ENCODE results near the gene PDIA6.
A peak's percentile ranks its signal among the peaks of the same experiment; 100 is the strongest.

The PDIA6 gene

DNA sequence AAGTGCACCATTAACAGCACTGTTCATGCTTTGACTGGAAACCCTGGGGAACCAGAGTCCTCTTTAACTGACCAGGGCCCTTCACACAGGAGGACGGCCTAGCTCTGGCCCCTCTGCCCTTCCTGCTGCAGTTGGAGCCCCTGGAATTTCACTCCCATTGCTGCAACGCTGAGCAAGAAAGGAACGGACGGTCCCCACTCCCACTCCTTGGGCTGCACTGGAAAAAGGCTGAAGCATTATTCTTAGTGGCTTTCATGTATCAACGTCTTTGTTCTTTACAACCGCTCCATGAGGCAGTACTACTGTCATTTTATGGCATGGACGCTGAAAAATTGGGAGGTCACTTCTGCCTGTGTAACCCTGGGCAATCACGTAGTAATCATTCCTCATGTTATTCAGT lies 9.9 kb downstream of the PDIA6 start:
- peaks cover 15% of the 10 kb centered on the region for H3K4me1 Mint-ChIP-seq (ENCODE audit: low read depth)
- no peaks in the 10 kb centered on the region for H3K9me3 Mint-ChIP-seq
- peaks cover 49% of the 10 kb centered on the region for H3K36me3 Mint-ChIP-seq (ENCODE audit: low read depth)
- no peaks in the 10 kb centered on the region for H3K27me3 Mint-ChIP-seq
- H3K4me3 Mint-ChIP-seq: no peak overlapping the region
- H3K27ac Mint-ChIP-seq: no peak overlapping the region

DNA sequence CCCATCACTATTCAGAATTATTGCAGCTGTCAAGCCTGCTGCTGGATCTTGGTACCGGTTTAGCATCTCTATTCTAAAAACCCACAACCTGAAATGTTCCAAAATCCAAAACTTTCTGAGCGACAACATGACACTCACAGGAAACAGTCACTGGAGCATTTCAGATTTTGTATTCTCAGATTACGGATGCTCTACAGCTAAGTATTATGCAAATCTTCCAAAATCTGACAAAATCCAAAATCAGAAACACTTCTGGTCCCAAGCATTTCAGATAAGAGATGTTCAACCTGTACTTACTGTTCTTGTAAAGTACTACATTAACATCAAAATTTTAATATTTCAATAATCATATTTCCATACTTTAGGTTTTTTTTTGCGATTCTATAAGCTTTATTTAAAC lies 12.4 kb downstream of the PDIA6 start:
- H3K9me3 Mint-ChIP-seq: no peaks in the 10 kb centered on the region
- H3K27ac Mint-ChIP-seq: no peak overlapping the region
- peaks cover 61% of the 10 kb centered on the region for H3K36me3 Mint-ChIP-seq (ENCODE audit: low read depth)
- no peak overlapping the region for H3K4me3 Mint-ChIP-seq
- H3K4me1 Mint-ChIP-seq (ENCODE audit: low read depth): peaks cover 23% of the 10 kb centered on the region
- no peaks in the 10 kb centered on the region for H3K27me3 Mint-ChIP-seq

DNA sequence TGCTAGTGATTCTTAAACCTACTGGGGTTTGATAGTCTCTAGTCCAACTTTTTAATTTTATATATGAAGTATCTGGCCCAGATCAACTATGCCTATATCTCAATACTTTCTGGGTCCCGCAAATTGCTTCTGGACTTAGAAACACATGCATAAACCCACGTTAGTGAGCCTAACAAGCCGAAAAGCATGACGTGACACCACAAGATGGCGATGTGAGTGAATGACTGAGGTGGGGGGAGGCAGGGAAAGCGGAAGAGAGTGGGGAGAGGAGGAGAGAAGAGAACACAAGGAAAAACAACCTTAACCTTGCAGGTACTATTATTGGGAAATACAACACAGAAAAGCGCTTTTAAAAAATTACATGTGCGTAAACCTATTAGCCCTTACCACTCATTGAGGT lies 13.8 kb downstream of the PDIA6 start:
- H3K4me3 Mint-ChIP-seq: no peak overlapping the region
- H3K4me1 Mint-ChIP-seq (ENCODE audit: low read depth): peaks cover 23% of the 10 kb centered on the region
- H3K9me3 Mint-ChIP-seq: no peaks in the 10 kb centered on the region
- no peak overlapping the region for H3K27ac Mint-ChIP-seq
- peaks cover 72% of the 10 kb centered on the region for H3K36me3 Mint-ChIP-seq (ENCODE audit: low read depth)
- no peaks in the 10 kb centered on the region for H3K27me3 Mint-ChIP-seq

DNA sequence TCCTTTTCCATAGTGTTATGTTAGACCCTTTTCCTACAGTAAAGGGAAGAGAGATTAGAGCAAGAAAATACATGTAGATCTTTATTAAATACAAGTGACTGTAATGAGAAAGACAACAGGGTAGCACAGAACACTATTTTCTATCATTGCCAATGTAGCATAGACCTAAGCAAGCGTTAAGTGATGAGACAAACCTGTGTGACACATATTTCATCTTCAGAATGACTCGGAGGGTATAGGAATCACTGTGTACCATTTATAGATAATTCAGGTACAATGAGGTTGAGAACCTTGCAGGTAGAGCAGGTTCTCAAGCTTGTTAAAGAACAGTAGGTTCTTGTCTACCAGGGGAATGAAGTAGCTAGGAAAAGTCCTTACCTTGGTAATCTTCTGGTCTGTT lies 15.9 kb downstream of the PDIA6 start:
- peaks cover 75% of the 10 kb centered on the region for H3K36me3 Mint-ChIP-seq (ENCODE audit: low read depth)
- no peaks in the 10 kb centered on the region for H3K27me3 Mint-ChIP-seq

DNA sequence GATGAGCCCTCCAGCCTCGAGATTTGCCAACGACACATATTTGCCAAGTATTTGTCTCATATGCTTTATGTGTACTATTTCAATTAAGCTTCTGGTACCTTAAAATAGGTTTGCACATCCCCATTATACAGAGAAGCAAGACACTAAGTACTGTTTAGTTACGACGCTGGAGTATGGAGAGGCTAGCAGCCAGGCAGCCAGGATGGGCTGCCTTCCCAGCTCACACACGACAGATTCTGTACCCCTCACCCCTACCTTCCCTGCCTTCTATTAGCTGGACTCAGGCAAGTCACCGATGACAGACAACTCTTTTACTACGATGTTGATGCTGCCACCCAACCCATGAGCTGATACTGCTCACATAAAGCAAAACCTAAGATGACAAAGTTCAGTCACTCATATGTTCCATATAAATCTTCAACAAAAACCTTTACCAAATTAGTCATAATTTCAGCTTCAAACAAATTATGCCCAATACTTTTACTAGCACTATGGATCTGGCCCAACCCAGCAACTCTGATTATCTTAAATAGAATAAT lies 17.0 kb downstream of the PDIA6 start:
- H3K4me1 Mint-ChIP-seq (ENCODE audit: low read depth): peaks cover 36% of the 10 kb centered on the region
- H3K27me3 Mint-ChIP-seq: no peaks in the 10 kb centered on the region
- no peaks in the 10 kb centered on the region for H3K9me3 Mint-ChIP-seq
- peak overlapping the region; percentile 74 for H3K27ac Mint-ChIP-seq
- peaks cover 80% of the 10 kb centered on the region for H3K36me3 Mint-ChIP-seq (ENCODE audit: low read depth)
- H3K4me3 Mint-ChIP-seq: no peak overlapping the region

More for the DNA sequence above, 15.9 kb downstream of the PDIA6 start:
- H3K4me1 Mint-ChIP-seq (ENCODE audit: low read depth): peaks cover 25% of the 10 kb centered on the region
- H3K9me3 Mint-ChIP-seq: no peaks in the 10 kb centered on the region
- no peak overlapping the region for H3K4me3 Mint-ChIP-seq
- no peak overlapping the region for H3K27ac Mint-ChIP-seq

DNA sequence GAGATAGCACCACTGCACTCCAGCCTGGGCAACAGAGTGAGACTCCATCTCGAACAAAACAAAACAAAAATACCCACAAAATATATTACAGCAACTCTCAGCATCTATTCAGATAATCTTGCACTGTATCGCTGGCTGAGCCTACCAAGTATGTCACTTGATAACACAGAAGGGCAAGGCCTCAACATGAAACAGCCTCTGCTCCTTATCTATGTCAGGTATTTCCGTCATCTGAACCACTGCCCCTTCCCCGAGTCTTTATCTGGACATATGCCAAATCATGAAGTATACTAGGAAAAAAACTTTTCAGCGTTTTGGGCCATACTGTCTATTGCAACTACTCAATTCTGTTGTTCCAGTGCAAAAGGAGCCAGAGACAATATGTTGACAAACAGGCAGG lies 17.7 kb downstream of the PDIA6 start:
- Mint-ChIP-seq H3K9me3 (no peaks in the 10 kb centered on the region), H3K4me3 (no peak overlapping the region), H3K27ac (no peak overlapping the region), H3K36me3 (ENCODE audit: low read depth) (peaks cover 83% of the 10 kb centered on the region), H3K27me3 (no peaks in the 10 kb centered on the region), H3K4me1 (ENCODE audit: low read depth) (peaks cover 42% of the 10 kb centered on the region)

DNA sequence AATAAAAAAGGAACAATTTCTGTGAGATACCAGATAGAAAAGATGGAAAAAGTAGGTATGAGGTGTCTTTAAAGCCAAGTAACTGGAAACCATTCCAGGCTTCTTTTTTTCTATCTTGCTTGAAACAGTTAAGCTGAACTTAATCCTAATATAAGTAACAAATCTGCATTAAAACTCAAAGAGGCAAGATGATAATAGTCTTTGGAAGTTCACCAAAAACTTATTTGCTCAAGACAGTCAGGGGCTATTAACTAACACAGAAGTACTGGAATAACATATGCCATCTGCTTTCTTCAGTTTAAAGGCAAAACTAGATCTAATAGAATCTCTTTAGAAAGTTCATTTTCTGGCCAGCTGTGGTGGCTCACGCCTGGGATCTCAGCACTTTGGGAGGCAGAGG lies 18.8 kb downstream of the PDIA6 start:
- H3K4me3 Mint-ChIP-seq: no peak overlapping the region
- H3K27me3 Mint-ChIP-seq: no peaks in the 10 kb centered on the region
- peaks cover 85% of the 10 kb centered on the region for H3K36me3 Mint-ChIP-seq (ENCODE audit: low read depth)
- H3K4me1 Mint-ChIP-seq (ENCODE audit: low read depth): peaks cover 42% of the 10 kb centered on the region
- no peaks in the 10 kb centered on the region for H3K9me3 Mint-ChIP-seq
- H3K27ac Mint-ChIP-seq: no peak overlapping the region

DNA sequence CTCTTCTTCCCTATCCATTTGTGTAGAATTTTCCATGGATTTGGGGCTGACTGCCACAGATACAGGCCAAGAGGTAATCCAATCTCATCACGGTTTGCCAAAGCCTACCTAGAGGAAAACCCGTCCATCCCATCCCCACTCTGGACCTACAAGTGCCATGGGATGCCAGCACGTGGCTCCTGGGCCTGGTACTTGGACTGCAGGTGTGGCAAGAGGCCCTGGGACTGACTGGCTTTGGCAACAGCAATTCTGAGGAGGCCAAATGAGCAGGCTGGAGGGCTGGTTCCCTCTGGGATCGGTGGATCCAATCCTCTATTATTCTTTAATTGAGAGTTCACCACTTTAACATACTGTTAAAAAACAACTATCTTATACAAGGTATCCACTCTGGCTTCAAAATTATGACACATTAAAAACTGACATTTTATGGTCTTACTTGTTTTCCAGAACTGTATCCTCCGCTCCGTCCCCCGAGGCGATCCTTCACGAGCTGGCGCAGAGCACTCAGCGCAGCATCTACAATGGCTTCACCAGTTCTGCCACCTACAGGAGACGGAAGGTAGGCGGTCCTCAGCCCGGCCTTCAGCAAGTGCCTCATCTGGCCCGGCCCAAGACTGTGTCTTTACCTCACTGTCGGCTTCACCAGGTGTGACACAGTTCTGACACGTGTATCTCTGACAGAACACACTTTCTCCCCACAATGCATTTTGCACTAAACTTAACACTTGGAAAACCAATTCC lies 19.8 kb downstream of the PDIA6 start:
- Mint-ChIP-seq H3K27me3 (no peaks in the 10 kb centered on the region), H3K4me3 (no peak overlapping the region)

DNA sequence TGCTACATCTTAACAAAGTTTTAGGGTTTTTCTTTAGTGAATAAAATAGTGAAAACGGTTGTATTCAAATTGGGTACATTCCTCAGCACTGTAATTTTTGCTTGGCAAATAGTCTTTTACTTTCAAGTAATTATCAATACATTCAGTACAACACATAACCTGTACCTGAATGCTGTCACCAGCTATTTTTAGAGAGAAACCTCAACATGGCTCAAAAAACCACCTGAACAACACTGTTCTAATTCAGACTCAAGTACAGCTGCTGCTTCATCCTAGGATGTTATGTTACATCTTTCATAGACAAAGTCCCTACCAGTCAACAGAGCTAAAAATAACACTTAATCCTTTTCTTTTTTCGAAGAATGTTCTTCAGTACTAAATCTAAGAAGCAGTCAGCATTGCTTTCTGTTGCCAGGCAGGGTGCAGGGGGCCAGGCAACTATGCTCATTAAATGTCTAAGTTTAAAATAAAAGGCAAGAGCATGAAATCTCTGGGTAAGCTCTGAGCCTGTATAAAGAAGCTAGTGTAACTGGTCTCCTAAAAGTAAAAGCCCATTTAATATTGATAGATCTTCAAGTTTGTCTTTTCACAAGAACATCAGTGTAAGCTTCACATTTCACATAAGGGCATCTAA lies 20.5 kb downstream of the PDIA6 start:
- Mint-ChIP-seq H3K27me3 (no peaks in the 10 kb centered on the region), H3K4me1 (ENCODE audit: low read depth) (peaks cover 39% of the 10 kb centered on the region), H3K9me3 (no peaks in the 10 kb centered on the region), H3K36me3 (ENCODE audit: low read depth) (peaks cover 90% of the 10 kb centered on the region), H3K4me3 (no peak overlapping the region), H3K27ac (peak overlapping the region; percentile 66)

More for the DNA sequence above, 19.8 kb downstream of the PDIA6 start:
- peaks cover 89% of the 10 kb centered on the region for H3K36me3 Mint-ChIP-seq (ENCODE audit: low read depth)
- H3K27ac Mint-ChIP-seq: peak overlapping the region; percentile 56
- H3K4me1 Mint-ChIP-seq (ENCODE audit: low read depth): peaks cover 42% of the 10 kb centered on the region
- no peaks in the 10 kb centered on the region for H3K9me3 Mint-ChIP-seq

DNA sequence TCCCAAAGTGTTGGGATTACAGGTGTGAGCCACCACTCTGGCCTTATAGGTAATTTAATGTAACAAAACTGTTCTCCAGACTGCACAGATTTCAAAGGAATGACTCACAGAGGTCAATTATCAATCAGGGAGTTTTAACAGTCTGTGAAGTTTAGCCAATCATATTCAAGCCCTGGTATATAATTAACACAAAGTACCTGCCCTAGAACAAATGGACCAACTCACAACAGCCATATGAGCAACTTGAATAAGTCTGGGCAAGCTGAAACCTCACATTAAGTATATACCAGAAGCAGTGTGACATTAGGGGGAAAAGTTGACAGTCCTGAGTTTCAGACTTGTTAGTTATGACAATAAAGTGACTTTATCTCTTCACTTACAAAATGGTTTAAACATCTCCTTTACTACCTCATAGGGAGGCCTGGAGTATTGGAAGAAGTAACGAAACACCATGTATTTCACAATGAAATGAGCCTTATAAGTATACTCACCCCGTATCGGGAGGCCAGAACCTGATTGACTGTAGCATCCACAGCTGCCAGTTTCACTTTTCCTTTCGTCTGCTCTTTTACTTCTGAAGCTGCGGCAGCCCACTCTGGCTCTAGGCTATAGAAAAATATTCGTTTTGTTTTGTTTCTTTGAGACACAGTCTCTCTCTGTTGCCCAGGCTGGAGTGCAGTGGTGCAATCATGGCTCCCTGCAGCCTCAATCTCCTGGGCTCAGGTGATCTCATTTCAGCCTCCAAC lies 22.2 kb downstream of the PDIA6 start:
- Mint-ChIP-seq H3K4me3 (peak overlapping the region; percentile 44), H3K27ac (peak overlapping the region; percentile 66), H3K27me3 (no peaks in the 10 kb centered on the region), H3K9me3 (no peaks in the 10 kb centered on the region), H3K36me3 (ENCODE audit: low read depth) (peaks cover 87% of the 10 kb centered on the region), H3K4me1 (ENCODE audit: low read depth) (peaks cover 26% of the 10 kb centered on the region)

DNA sequence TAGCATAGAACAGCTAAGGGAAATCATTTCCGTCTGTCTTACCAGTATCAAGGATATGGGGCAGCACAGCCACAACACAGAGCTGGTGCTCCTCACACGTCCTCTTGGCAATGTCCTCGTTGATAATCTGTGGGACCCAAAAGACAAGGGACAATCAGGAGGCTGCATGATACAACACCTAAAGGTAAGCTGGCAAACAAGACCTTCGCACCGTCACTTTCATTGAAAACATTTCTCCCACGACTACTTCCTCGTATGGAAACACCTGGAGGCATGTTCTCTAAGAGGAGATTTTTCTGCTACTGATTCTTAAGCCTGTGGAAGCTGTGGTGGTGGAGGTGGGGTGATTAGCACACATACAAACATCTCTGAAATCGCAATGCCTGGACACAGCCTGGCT lies 23.7 kb downstream of the PDIA6 start:
- H3K4me1 Mint-ChIP-seq (ENCODE audit: low read depth): peaks cover 26% of the 10 kb centered on the region
- no peak overlapping the region for H3K27ac Mint-ChIP-seq
- peaks cover 90% of the 10 kb centered on the region for H3K36me3 Mint-ChIP-seq (ENCODE audit: low read depth)
- no peak overlapping the region for H3K4me3 Mint-ChIP-seq
- no peaks in the 10 kb centered on the region for H3K9me3 Mint-ChIP-seq
- H3K27me3 Mint-ChIP-seq: no peaks in the 10 kb centered on the region

DNA sequence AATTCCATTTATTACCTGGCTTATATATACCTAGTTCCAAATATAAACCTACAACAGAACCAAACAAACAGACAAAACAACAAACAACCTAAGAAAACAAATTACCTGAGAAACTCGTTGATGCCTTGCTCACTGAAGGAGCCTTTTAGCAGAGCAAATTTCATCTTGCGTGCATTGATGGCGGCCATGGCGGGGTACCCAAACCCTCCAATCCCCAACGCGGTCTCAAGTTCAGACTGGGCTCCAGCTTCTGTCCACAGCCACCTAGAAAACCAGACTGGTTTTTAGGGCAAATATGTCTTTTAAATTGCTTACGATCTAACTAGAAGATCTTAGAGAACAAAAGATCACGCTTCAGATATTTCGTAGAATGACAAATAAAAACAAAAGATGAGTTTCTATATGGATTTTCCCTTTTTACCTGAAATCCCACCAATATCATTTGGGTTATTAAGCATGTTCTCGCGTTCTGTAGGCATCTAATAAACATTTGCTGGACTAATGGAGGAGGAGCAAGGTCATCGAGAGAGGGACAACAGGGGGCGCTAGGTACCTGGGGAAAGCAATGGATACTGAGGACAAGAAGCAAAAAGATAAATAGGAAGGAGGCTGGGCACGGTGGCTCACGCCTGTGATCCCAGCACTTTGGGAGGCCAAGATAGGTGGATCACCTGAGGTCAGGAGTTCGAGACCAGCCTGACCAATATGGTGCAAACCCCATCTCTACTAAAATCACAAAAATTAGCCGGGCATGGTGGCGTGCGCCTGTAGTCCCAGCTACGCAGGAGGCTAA lies 25.2 kb downstream of the PDIA6 start:
- H3K27ac Mint-ChIP-seq: no peak overlapping the region
- H3K9me3 Mint-ChIP-seq: no peaks in the 10 kb centered on the region
- peaks cover 23% of the 10 kb centered on the region for H3K4me1 Mint-ChIP-seq (ENCODE audit: low read depth)
- H3K27me3 Mint-ChIP-seq: no peaks in the 10 kb centered on the region
- peaks cover 90% of the 10 kb centered on the region for H3K36me3 Mint-ChIP-seq (ENCODE audit: low read depth)
- H3K4me3 Mint-ChIP-seq: no peak overlapping the region

DNA sequence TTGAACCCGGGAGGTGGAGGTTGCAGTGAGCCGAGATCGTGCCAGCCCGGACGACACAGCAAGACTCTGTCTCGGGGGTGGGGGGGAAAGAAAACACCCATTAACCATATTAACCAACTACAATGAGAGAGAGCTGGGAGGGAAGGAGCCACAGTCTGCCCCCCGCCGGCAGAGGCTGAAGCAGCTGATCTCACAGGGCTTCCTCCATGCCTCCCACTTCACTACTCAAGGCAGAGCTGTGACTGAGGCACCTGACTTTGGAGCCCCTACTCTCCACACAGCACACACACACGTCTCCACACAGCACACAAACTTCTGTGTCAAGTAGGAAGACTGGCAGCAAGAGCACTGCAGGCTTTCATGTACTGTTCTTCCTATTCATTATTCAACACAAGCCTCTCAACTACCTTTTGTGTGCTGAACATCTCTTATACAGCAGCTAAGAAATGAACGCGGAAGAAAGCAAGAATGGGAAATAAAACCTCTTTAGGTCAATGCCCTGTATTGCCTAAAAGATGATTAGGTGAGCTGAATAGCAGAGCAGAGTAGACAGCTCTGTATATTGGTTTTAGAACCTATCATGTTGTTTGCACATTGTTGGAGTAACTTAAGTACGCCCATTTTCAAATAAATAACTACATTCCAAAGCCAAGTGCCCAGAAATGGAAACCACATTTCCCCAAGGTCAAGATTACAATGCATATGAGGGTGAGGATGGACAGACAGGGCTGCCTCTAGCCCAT lies 26.2 kb downstream of the PDIA6 start:
- Mint-ChIP-seq H3K4me1 (ENCODE audit: low read depth) (peaks cover 14% of the 10 kb centered on the region), H3K36me3 (ENCODE audit: low read depth) (peaks cover 87% of the 10 kb centered on the region), H3K4me3 (no peak overlapping the region)

DNA sequence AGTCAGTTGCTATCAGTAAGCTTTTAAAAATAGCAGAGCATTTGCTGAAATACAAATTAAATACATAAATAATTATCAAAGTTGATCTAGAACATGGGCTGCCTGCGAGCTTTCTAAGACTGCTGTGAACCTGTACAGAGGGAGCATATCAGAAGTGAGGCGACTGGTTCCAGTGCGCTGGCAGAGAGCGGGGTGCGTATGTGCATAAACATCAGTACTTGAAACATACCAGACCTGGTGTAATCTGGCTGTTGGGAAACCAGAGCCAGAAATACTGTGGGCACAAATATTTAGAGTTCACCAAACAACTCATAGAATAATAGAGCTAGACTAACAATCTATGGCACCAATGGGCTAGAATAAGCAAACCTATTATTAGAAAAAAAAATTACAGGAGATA lies 27.3 kb downstream of the PDIA6 start:
- no peak overlapping the region for H3K27ac Mint-ChIP-seq
- H3K4me1 Mint-ChIP-seq (ENCODE audit: low read depth): peaks cover 3% of the 10 kb centered on the region
- no peak overlapping the region for H3K4me3 Mint-ChIP-seq

More for the DNA sequence above, 26.2 kb downstream of the PDIA6 start:
- no peaks in the 10 kb centered on the region for H3K27me3 Mint-ChIP-seq
- no peak overlapping the region for H3K27ac Mint-ChIP-seq
- H3K9me3 Mint-ChIP-seq: no peaks in the 10 kb centered on the region

More for the DNA sequence above, 27.3 kb downstream of the PDIA6 start:
- Mint-ChIP-seq H3K36me3 (ENCODE audit: low read depth) (peaks cover 83% of the 10 kb centered on the region), H3K27me3 (no peaks in the 10 kb centered on the region), H3K9me3 (no peaks in the 10 kb centered on the region)
